GM18909 (cell line): ENCODE measurements around the gene ANK3.
A peak's percentile ranks its signal among the peaks of the same experiment; 100 is the strongest.

Experiments
- ATAC-seq: cut with Tn5 transposase; IDR thresholded peaks from one replicate; pipeline ENCODE4 v1.9.1; 2021; ENCODE audit warnings: mild to moderate bottlenecking; ENCODE audit not compliant: unreplicated experiment, poor library complexity

Gene ANK3

GRCh38 chr10:60351191-60351853 is 38.4 kb downstream of the ANK3 start:
- ATAC-seq, result peak; percentile 57

GRCh38 chr10:60350400-60350799 is 39.3 kb downstream of the ANK3 start:
- no peak for ATAC-seq

- ATAC-seq, result no peak
These were observed 40.2 kb downstream of the ANK3 start for GRCh38 chr10:60349426-60349825.

GRCh38 chr10:60348982-60349381 is 40.7 kb downstream of the ANK3 start:
- ATAC-seq, result no peak

GRCh38 chr10:60347270-60347669 is 42.4 kb downstream of the ANK3 start:
- no peak for ATAC-seq

GRCh38 chr10:60346661-60347060 is 43.0 kb downstream of the ANK3 start:
- no peak for ATAC-seq

GRCh38 chr10:60343254-60343653 is 46.4 kb downstream of the ANK3 start:
- ATAC-seq, result no peak

GRCh38 chr10:60341969-60342368 is 47.7 kb downstream of the ANK3 start:
- no peak for ATAC-seq

- no peak for ATAC-seq
These were observed 48.7 kb downstream of the ANK3 start for GRCh38 chr10:60340973-60341372.

- ATAC-seq, result no peak
These were observed 49.9 kb downstream of the ANK3 start for GRCh38 chr10:60339757-60340156.

GRCh38 chr10:60338786-60339185 is 50.9 kb downstream of the ANK3 start:
- ATAC-seq, result no peak

GRCh38 chr10:60338002-60338564 is 51.6 kb downstream of the ANK3 start:
- no peak for ATAC-seq

- no peak for ATAC-seq
These were observed 52.6 kb downstream of the ANK3 start for GRCh38 chr10:60336901-60337630.

GRCh38 chr10:60335708-60336107 is 54.0 kb downstream of the ANK3 start:
- ATAC-seq, result no peak

GRCh38 chr10:60334991-60335390 is 54.7 kb downstream of the ANK3 start:
- ATAC-seq, result no peak

- ATAC-seq, result no peak
These were observed 57.3 kb downstream of the ANK3 start for GRCh38 chr10:60332371-60332770.

- ATAC-seq, result no peak
These were observed 57.8 kb downstream of the ANK3 start for GRCh38 chr10:60331886-60332285.

GRCh38 chr10:60323162-60323561 is 66.5 kb downstream of the ANK3 start:
- ATAC-seq, result no peak

- ATAC-seq, result no peak
These were observed 69.0 kb downstream of the ANK3 start for GRCh38 chr10:60320666-60321065.

- no peak for ATAC-seq
These were observed 73.6 kb downstream of the ANK3 start for GRCh38 chr10:60316029-60316428.

- no peak for ATAC-seq
These were observed 74.4 kb downstream of the ANK3 start for GRCh38 chr10:60315311-60315710.
